Hematopoietic multipotent progenitor cell treated with erythropoietin and hydrocortisone succinate and interleukin-3 and kit ligand, for 15 days (in vitro differentiated cells): Measurements from ENCODE around the gene SFRP4.
"Not testable (repeated sequence)": the region's sequence is repeated elsewhere in the genome, so short reads cannot be mapped to it uniquely, and the experiment has no call there.

Experiments used
- DNase-seq: peaks from one replicate; pipeline ENCODE4 v3.0.0-alpha.2; 2015; ENCODE audit warnings: low spot score

Gene SFRP4

DNA sequence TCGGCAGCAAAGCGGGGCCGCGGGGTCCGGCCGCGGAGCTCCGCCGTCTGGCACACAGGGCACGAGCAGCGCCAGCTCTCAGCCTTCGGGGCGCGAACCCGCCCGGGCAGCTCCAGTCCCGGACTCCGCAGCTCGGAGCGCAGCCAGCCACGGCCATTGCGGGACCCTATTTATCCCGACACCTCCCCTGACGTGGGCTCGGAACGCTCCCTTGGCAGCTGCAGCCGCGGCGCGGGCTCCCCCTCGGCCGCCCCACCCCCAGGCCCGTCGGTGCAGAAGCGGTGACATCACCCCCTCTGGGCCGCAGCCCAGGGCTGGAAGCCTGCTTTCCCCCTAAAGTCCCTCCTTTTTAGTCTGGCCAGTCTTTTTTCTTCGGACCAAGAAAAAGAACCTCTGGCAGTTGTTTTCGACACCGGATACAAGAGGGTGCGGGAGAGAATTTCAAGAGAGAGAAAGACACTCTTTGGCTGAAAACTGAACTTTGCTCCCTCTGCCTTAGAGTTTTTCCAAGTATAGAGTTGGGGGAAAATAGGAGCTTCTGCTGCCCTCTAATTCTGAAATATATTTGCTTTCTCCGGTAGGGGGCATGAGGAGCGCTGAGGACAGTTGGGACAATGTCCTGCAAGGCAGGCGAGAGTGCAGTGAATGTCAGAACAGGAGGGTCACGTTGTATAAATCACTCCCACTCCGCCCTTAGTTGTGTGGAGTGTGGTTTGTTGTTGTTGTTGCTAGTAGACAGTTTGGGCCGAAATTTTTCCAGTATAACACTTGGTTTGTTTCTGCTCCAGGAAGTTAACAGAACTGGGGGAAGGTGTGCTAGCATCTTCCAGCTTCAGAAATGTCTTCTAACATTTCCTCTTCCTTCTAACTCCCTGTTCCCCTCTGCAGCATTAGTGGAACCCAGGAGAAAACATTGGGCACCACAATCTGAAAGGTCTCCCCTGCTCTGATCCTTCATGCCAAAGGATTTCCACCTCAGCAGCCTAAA lies at the start of gene SFRP4:
Gene SFRP4 (minus strand): TSS at position 145 of the 988 bp plus-strand sequence. CDS start 280 bp downstream, outside the sequence.
- DNase-seq: peak; percentile 70

DNA sequence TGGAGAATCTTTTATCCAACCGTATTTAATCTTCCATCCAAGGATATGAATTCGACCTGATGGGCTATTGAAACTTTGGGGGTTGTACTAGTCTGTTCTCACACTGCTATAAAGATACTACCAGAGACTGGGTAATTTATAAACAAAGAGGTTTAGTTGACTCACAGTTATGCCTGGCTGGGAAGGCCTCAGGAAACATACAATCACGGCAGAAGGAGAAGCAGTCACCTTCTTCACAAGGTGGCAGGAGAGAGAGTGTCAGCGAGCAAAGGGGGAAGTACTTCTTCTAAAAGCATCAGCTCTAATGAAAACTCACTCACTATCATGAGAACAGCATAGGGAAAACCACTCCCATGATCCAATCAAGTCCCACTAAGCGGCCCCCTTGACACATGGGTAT lies 47.6 kb upstream of the SFRP4 start:
- no peak for DNase-seq

DNA sequence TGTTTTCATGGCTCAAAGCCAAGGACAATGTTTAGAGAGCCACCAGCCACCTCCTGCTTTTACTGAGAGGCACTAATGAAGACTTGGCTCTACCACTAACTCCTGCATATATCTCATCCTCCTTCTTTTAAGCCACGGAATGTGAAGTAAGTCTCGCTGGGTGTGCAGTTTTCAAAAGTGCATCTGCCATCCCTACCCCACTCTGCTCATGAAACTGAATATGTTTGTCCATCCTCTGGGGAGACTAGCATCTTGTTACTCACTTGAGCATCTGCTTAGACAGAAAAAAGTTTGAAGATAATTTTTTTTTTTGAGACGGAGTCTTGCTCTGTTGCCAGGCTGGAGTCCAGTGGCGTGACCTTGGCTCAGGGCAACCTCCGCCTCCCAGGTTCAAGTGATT lies 44.6 kb upstream of the SFRP4 start:
- no peak for DNase-seq

DNA sequence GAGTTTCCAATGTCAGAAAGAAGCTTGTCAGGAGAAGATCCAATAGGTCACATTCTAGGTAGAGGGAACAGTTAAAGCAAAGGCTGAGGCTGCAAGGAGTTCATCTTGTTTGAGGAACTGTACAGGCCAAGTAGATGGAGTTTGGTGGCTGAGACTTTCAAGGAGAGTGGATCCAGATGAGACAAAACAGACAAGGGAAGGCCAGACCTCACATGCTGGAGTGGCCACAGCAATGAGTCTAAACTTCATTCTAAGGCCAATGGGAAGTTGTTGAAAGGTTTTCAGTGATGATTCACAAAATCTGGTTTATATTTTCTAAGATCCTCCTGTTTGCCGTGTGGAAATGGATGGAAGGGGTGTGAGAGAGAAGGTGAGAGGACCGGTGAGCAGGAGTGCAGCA lies 43.9 kb upstream of the SFRP4 start:
- no peak for DNase-seq

DNA sequence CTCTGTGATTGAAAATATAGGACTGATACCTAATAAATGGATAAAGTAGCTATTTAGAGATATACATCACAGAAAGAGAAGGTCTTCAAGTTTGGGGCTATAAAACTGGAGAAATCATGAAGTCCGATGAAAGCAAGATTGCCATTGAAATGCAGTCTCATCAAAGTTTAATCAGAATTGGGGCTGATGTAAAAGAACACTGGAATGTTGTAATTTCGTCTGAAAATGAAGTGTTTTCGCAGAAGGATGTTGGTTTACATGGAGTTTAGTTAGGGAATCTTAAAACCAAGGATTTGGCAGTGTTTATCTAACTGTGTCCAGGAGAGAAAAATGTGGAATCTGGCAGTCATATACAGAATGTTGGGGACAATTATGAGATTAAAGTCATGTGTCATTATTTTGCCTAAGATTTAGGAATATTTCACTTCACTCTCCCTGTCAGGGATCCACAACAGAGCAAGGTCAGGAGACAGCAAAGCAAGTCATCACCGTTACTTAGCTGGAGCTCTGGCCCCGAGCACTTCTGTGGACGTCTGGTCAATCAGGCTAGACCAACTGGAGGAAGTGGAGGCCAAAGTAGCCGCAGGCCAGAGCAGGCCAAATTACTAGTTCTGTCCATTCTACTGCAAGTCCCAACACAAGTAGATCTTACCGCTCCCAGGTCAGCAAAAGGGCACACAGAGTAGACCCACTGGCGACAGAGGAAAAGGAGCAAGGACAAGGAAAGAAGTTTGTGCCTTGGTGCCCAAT lies 40.8 kb upstream of the SFRP4 start:
- no peak for DNase-seq

DNA sequence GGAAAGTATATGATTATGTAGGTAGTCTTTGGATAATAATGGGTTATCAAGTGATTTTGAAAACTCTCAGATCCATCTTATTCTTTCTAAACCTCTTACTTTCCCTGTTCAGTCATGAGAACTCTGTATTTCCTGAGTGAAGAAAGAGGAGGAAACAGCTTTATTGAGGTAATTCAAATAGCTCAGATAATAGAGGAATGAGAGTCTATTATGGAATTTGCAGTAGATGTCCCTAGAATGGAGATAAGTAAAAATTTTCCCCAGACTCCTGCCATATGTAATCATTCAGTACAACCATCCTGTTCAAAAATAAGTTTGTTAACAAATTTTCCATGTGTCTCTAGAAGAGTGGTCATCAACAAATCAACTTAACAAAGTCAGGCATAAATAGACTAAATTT lies 40.2 kb upstream of the SFRP4 start:
- DNase-seq: no peak

DNA sequence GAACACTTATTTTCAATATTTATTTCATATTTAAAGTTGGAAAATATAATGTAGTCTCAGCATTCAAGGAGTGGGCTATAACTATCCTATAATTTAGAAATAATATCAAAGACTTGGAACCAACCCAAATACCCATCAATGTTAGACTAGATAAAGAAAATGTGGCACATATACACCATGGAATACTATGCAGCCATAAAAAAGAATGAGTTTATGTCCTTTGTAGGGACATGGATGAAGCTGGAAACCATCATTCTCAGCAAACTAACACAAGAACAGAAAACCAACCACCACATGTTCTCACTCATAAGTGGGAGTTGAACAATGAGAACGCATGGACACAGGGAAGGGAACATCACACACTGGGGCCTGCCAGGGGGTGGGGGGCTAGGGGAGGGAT lies 37.6 kb upstream of the SFRP4 start:
- not testable (repeated sequence) for DNase-seq

DNA sequence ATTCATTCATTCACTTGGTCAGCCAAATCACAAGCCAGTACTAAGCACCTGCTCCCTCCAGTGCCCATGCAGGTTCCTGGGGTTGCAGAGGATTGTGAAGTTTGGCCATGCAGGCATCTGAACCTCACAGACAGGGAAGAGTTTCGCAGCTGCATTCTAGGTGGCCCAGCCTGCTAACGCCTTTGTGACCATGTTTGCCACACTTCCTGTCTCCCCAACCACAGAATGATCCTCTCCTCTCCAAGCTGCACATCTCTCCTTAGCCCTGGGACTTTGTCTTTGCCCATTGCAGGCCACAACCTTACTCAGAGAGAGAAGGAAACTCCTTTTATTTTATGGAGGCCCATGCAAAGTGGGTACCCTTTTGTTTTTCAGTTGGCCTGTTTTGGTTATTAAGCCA lies 35.6 kb upstream of the SFRP4 start:
- DNase-seq: no peak

DNA sequence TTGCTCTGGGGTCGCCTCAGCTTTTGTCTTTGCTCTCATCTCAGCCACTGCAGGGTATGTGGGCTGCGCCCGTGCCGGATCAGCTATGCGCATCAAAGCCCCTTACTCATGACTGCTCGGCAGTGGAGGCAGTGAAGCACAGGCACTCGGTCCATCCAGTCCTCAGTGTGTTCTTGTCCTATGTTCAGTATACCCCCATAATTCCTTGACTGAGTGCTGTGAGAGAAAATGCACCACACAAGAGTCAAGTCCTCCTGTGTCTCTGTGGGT lies 31.3 kb upstream of the SFRP4 start:
- no peak for DNase-seq

DNA sequence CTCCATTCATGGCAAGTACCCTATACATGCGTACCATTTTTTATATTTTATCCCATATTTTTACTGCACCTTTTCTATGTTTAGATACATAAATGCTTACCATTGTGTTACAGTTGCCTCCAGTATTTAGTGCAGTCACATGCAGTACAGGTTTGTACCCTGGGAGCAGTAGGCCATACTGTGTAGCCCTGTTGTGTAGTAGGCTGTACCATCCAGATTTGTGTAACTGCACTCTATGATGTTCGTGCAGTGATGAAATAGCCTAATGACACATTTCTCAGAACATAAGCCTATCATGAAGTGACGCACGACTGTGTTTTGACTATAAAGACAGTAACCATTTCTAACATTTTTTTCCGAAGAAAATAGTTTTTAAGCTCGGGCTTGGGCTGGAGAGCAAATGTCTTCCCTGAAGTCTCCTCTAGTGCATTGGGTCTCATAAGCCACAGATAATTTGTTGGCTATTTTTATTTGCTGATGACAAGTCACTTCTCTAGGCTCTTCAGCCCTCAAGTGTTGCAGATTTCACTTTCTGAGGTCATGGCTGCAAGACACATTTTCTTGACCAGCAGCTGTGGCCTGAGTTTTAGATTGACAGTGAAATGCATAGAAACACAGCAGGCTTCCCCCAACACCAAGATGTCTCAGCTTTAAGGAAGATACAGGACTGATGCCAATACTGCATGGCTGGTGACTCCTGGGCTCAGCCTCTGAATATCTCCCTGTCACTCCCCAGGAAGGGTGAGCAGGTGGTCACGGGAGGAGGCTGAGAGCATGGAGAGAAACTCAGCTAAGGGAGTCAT lies 30.7 kb upstream of the SFRP4 start:
- DNase-seq: no peak

DNA sequence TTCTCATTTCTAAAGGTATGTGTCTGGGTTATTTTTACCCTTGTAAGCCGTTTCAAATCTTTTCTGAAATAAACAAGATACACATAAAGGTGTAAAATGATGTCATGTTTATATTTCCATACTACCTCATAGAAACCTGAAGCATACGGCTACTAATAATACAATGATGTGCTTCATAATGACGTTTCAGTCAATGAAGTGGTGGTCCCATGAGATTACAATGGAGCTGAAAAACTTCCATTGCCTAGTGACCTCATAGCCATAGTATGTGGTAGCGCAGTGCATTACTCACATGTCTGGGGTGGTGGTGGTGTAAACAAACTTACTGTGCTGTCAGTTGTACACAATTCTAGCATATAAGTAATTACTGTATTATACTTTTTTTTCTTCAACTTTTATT lies 28.7 kb upstream of the SFRP4 start:
- DNase-seq: no peak

DNA sequence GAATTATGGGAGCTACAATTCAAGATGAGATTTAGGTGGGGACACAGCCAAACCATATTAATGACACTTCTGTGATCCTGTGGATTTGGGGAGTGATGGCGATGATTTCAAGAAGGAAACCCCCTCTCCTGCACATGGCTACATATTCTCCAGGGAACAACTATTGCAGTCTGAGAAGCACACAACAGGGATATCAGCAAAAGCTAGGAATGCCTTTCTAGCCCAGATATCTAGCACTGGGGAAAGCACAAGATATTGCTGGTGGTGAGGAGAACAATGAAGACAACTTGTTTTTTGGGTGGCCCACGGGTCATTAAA lies 28.1 kb upstream of the SFRP4 start:
- DNase-seq: no peak

DNA sequence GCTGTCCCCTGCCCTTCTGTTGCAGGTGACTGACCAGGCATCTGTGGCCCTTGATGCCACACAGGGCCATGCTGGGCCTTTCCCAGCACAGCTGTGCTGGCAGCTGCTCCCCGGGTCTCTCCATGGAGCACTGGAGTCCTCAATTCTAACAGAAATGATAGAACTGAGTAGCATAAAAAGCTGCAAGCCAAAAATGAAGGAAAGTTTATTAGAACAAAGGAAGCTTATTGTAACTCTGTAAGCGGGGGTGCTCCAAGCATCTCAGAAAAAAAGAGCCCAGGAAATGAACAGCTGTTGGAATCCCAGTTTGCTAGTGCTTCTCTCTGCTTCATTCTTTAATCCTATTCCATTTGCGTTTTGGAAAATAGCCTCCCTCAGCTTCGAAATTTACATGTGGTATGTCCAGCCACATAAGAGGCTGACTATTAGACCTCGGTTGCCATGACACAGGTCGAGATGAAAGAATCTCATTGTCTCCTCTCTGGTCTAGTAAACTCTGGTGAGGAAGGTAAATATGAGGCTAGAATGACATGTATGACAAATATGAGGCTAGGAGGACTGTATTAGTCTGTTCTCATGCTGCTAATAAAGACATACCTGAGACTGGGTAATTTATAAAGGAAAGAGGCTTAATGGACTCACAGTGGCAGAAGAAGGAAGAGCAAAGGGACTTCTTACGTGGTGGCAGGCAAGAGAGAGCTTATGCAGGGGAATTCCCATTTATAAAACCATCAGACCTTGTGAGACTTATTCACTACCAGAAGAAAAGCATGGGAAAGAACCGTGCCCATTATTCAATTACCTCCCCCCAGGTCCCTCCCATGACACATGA lies 27.5 kb upstream of the SFRP4 start:
- no peak for DNase-seq

DNA sequence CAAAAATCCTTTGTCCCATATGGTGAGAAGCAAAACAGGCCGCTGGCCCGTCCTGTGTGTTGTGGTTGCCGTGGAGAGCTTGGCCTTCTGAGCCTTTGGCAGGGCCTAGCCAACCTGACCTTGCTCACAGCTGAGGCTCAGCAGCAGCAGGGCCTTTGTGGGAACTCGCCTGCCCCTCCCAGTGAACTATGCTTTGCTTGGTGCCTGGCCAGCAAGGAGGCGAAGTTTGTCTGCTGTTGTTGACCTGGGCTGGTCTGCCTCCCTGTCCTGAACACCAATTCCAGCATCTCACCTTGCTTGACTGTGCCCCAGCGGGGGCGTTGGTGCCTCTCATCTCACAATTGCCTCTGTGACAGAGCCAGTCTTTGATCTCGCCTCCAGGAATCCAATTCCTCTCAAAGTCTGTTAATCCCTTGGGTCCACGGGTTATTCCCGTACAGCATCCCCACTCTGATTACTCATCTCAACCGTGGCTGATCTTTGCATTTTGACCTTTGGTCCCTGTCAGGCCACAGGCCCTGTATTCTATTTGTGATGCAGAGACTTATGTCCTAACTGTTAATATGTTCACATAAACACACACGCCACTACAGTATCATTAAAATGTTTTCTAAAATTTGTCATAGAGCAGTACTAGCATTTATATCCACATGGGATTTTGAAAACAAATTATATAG lies 26.5 kb upstream of the SFRP4 start:
- DNase-seq: no peak

DNA sequence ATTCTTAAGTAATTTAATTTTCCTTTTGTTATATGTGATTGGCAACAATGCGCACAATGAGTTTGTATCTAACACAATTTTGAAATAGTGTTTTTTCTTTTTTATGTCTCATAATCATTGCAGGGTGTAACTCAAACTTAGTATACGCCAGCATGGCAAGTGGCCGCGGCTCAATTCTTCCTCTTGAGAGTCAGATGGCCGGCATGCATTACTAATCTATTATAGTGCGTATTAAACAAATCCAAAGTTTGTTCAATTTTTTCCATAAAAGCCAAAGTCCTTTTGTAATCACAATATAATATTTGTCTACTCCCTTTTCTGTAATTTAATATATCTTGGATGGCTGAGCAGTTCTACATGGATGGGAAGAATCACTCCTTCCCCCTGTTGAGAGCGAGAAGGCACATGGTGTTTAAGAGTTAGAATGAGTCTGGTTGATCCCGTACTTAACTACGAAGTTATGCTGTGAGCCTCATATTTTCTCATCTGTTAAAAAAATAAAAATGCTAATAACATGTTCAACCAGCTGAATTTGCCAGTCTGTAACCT lies 16.5 kb upstream of the SFRP4 start:
- DNase-seq: no peak

DNA sequence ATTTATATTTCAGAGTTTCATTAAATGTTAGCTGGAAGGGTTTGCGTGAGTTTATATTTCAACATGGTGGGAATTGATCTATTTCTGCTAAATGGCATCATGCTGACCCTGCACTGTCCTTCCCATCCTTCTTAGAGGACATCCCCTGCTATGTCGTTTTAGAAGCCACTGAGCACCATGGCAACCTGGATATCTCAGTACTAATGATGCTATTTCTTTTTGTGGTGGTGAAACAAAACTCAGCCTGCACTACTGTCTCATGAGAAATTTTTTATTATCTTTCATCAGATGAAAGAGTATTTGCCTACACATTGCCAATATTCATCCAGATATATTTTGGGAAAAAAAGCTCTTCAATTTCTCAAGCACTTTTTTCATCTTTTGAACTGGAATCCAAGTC lies 15.9 kb upstream of the SFRP4 start:
- no peak for DNase-seq

DNA sequence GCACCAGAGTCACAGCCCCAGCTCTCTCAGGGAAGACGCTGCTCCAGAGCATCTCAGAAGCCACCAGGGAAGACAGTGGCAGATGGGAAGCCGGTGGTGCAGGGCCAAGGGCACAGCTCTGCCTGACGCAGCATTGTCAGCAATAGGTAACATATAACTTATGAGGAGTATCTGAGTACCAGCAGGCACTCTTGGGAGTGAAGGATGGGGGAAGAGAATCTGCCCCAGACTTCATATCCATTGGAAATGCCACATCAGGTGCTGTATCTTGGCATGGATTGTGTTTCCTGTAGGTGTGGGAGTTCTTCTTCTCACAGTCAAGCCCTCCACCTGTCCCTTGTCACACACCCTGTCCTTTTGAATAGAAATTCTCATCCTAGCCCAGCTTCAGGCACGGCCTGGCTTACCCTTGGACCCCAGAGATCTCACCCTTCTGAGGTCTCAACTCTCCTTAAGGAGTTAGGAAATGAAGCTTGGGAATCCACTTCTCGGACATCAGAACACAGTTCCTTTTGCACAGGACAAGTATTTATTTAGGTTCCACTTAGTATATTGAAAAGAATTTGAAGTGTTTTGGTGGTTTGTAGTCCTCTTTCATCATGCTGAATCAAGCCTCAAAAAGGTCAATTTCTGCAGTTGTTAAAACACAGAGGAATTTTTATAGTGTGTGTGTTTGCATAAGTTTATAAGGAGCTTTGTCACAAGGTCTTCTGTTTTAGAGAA lies 13.8 kb upstream of the SFRP4 start:
- no peak for DNase-seq

DNA sequence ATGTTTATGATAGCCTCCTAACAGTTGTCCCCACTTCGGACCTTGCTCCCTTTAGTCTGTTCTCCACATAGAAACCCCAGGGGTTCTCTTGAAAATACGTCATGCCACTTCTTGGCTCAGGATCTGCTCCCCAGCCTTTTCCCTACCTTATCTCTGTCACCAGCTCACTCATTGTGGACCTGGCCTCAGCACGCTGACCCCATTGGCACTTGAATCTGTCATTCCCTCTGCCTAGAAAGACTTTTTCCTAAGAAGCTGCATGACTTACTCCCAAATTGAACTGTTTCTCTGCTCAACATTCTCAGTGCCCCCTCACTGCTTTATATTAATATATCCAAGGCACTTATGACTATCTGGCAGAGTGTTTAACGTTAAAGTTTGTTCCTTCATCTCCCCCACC lies 12.3 kb upstream of the SFRP4 start:
- DNase-seq: peak; percentile 22

DNA sequence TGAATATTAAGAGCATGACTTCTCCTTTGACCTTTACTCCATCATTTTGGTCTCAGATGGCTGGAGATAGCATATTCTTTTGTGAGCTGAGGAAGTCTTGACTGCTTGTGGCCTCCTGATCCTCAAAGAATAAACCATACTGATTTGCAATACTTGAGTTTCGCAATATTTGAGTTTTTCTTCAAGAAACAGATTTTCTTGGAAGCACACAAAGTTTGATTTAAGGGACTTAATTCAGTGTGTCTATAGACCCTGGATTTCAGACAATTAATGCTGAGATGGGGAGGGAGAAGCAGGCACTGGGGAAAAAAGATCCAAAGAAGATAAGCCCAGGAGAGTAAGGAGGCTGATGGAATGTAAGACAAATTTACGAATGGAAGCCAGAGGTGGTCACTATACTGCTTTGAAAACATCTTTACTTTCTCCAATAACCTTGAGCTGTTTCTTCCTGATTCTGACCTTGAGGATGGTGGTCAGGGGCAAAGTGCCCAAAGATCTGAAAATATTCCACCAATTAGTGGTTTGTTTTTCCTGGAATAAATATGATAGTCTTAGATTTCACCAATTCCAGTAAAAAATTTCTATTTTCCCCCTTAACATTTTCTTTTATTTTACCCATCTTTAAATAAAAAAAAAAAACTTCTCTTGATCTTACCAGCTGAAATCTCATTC lies 11.3 kb upstream of the SFRP4 start:
- DNase-seq: no peak

DNA sequence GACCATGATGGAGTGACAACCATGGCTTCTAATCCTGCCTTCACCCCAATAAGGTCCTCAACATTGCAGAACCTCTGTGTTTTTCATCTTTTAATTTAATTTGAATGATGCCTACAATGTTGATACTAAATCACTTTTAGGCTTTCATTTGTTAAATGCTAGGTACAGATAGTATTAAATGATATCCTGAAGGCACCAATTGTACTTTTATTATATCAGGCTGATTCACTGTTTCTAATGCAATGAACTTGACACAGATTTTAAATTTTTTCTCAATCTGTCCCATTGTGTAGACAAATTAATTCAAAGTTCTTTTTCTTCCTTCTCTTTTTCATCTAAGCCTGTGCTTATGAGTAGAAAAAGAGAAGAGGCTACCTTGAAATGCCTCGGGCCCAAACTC lies 9.0 kb upstream of the SFRP4 start:
- no peak for DNase-seq
